WTC11 (cell line): Measurements from ENCODE around the gene PPP1R16B. TPM values are rescaled to one million over a fixed set of nuclear protein-coding genes. Genes with fewer than 3 reads are reported as not detected.

Source experiments
- ATAC-seq: fragments of 200-7000 bp; cut with Tn5 transposase; 2 replicates; pipeline ENCODE4 v1.10.0; 2021; ENCODE audit warnings: mild to moderate bottlenecking, moderate library complexity
- CTCF ChIA-PET: fragments of 300-600 bp; sonication (Branson Sonifier 250); formaldehyde crosslinking; loops from one replicate; lab custom pipeline; 2021; ENCODE audit warnings: antibody characterized with exemption; lab: Charles Lee
- POLR2A ChIA-PET: fragments of 350-600 bp; sonication (Branson Sonifier 250); formaldehyde crosslinking; loops from one replicate; lab custom pipeline; 2021; ENCODE audit warnings: antibody characterized with exemption; lab: Charles Lee
- DNase-seq: peaks from one replicate; pipeline ENCODE4 v3.0.0; 2021; ENCODE audit warnings: low spot score
- H3K27ac Mint-ChIP-seq: 2 replicates; pipeline ENCODE4 v1.8.0; 2021; ENCODE audit warnings: mixed read lengths
- H3K27me3 Mint-ChIP-seq: 2 replicates; pipeline ENCODE4 v1.8.0; 2021; ENCODE audit warnings: low read depth, mild to moderate bottlenecking, moderate library complexity, mixed read lengths
- H3K36me3 Mint-ChIP-seq: 2 replicates; pipeline ENCODE4 v1.8.0; 2021; ENCODE audit warnings: mixed read lengths
- H3K4me1 Mint-ChIP-seq: 2 replicates; pipeline ENCODE4 v1.8.0; 2022; ENCODE audit warnings: mixed read lengths
- H3K4me3 Mint-ChIP-seq: 2 replicates; pipeline ENCODE4 v1.8.0; 2021; ENCODE audit warnings: mild to moderate bottlenecking, moderate library complexity, mixed read lengths
- H3K9me3 Mint-ChIP-seq: 2 replicates; pipeline ENCODE4 v1.8.0; 2021; ENCODE audit warnings: mixed read lengths
- CREB1 ChIP-seq: sonication (generic); formaldehyde crosslinking; IDR thresholded peaks from 2 replicates; pipeline ENCODE4 v1.8.0; 2023; ENCODE audit warnings: mild to moderate bottlenecking, missing genetic modification reagents
- ESRRA ChIP-seq: sonication (generic); formaldehyde crosslinking; IDR thresholded peaks from 2 replicates; pipeline ENCODE4 v1.8.1; 2022; ENCODE audit warnings: mild to moderate bottlenecking, missing genetic modification reagents, borderline replicate concordance
- FOXP1 ChIP-seq: sonication (generic); formaldehyde crosslinking; IDR thresholded peaks from 2 replicates; pipeline ENCODE4 v1.8.0; 2022; ENCODE audit warnings: missing genetic modification reagents, mild to moderate bottlenecking, moderate library complexity, borderline replicate concordance
- HMGA2 ChIP-seq: fragments of 250-450 bp; sonication (Bioruptor Pico); IDR thresholded peaks from 2 replicates; pipeline ENCODE4 v1.4.0; 2021; ENCODE audit warnings: mild to moderate bottlenecking, moderate library complexity
- JAZF1 ChIP-seq: fragments of 250-450 bp; sonication (Bioruptor Pico); IDR thresholded peaks from 2 replicates; pipeline ENCODE4 v1.9.0; 2021; ENCODE audit warnings: moderate library complexity, mild to moderate bottlenecking, inconsistent platforms
- OVOL2 ChIP-seq: fragments of 250-450 bp; sonication (Bioruptor Pico); IDR thresholded peaks from 2 replicates; pipeline ENCODE4 v1.9.0; 2021; ENCODE audit warnings: mild to moderate bottlenecking, borderline replicate concordance
- PRRX2 ChIP-seq: fragments of 250-450 bp; sonication (Bioruptor Pico); IDR thresholded peaks from 2 replicates; pipeline ENCODE4 v1.8.0; 2021; ENCODE audit warnings: mild to moderate bottlenecking
- SMAD3 ChIP-seq: sonication (generic); formaldehyde crosslinking; IDR thresholded peaks from 2 replicates; pipeline ENCODE4 v1.8.0; 2022; ENCODE audit warnings: missing genetic modification reagents, mild to moderate bottlenecking, borderline replicate concordance
- SP1 ChIP-seq: sonication (generic); formaldehyde crosslinking; conservative IDR thresholded peaks from 2 replicates; pipeline ENCODE4 v1.8.1; 2022; ENCODE audit warnings: missing genetic modification reagents
- ZNF138 ChIP-seq: sonication (generic); formaldehyde crosslinking; conservative IDR thresholded peaks from 2 replicates; pipeline ENCODE4 v1.8.1; 2022; ENCODE audit warnings: mild to moderate bottlenecking, moderate library complexity, missing genetic modification reagents
- ZNF263 ChIP-seq: sonication (generic); formaldehyde crosslinking; IDR thresholded peaks from 2 replicates; pipeline ENCODE4 v1.8.1; 2022; ENCODE audit warnings: low read depth, mild to moderate bottlenecking, moderate library complexity, missing genetic modification reagents
- ZNF396 ChIP-seq: fragments of 250-450 bp; sonication (Bioruptor Pico); IDR thresholded peaks from 2 replicates; pipeline ENCODE4 v1.8.0; 2021; ENCODE audit warnings: mild to moderate bottlenecking, moderate library complexity, borderline replicate concordance
- ZNF416 ChIP-seq: fragments of 250-450 bp; sonication (Bioruptor Pico); IDR thresholded peaks from 2 replicates; pipeline ENCODE4 v1.9.0; 2021; ENCODE audit warnings: mild to moderate bottlenecking, inconsistent platforms
- total RNA-seq: library from RNA; stranded (reverse); gene quantifications from 3 replicates; pipeline ENCODE4 v1.2.3, GENCODE V29; 2021
- TF ChIP-seq, protein P1 (sequence below): sonication (generic); formaldehyde crosslinking; IDR thresholded peaks from 2 replicates; pipeline ENCODE4 v1.8.1; 2022; ENCODE audit warnings: mild to moderate bottlenecking, missing genetic modification reagents, moderate library complexity, borderline replicate concordance
- TF ChIP-seq, protein P2 (sequence below): sonication (generic); formaldehyde crosslinking; IDR thresholded peaks from 2 replicates; pipeline ENCODE4 v1.8.1; 2023; ENCODE audit warnings: mild to moderate bottlenecking, moderate library complexity, missing genetic modification reagents
- TF ChIP-seq, protein P3 (sequence below): fragments of 250-450 bp; sonication (Bioruptor Pico); conservative IDR thresholded peaks from 2 replicates; pipeline ENCODE4 v1.9.0; 2021; ENCODE audit warnings: mild to moderate bottlenecking
- TF ChIP-seq, protein P4 (sequence below): sonication (generic); formaldehyde crosslinking; IDR thresholded peaks from 2 replicates; pipeline ENCODE4 v1.8.0; 2022; ENCODE audit warnings: missing genetic modification reagents
- TF ChIP-seq, protein P5 (sequence below): fragments of 250-450 bp; sonication (Bioruptor Pico); IDR thresholded peaks from 2 replicates; pipeline ENCODE4 v1.8.0; 2021; ENCODE audit warnings: mild to moderate bottlenecking
- TF ChIP-seq, protein P6 (sequence below): fragments of 200-600 bp; IDR thresholded peaks from 2 replicates; pipeline ENCODE4 v1.8.0; 2022; ENCODE audit warnings: antibody characterized with exemption
- TF ChIP-seq, protein P7 (sequence below): sonication (generic); formaldehyde crosslinking; IDR thresholded peaks from 2 replicates; pipeline ENCODE4 v1.8.1; 2023; ENCODE audit warnings: mild to moderate bottlenecking, missing genetic modification reagents
- TF ChIP-seq, protein P8 (sequence below): sonication (generic); formaldehyde crosslinking; IDR thresholded peaks from 2 replicates; pipeline ENCODE4 v1.8.1; 2023; ENCODE audit warnings: mild to moderate bottlenecking, missing genetic modification reagents, moderate library complexity

Gene PPP1R16B
- total RNA-seq, 1 experiment from 2014 or later = 12.0 TPM

DNA sequence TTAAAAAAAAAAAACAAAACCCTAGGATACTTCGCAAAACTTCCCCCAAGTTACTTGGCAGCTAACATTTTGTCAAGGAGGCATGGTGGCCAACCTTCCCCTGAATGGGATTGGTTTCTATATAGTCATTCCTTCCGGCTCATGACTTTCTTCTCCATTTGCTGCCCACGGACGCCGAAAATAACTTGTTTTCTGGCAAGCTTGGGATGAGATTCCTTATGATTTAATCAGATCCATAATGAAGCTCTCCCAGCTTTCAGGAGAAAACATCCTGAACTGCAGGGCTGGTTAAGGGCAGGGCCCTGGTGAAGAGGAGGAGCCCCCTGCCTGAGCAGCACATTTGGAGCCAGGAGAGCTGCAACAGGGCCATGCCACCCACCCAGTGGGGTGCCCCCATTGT, 49.9 kb downstream of the PPP1R16B start:
- H3K27ac Mint-ChIP-seq = no peak overlapping the region
- ATAC-seq (no peak), DNase-seq (no peak)
- TF ChIP-seq ZNF263 (CRISPR knock-in tag) (no peak), PRRX2 (CRISPR knock-in tag) (no peak), ZNF396 (no peak), HMGA2 (CRISPR knock-in tag) (no peak), ESRRA (no peak), ZNF416 (CRISPR knock-in tag) (no peak), SMAD3 (CRISPR knock-in tag) (no peak), ZNF138 (no peak), SP1 (CRISPR knock-in tag) (no peak)
- TF ChIP-seq, protein P1, sequence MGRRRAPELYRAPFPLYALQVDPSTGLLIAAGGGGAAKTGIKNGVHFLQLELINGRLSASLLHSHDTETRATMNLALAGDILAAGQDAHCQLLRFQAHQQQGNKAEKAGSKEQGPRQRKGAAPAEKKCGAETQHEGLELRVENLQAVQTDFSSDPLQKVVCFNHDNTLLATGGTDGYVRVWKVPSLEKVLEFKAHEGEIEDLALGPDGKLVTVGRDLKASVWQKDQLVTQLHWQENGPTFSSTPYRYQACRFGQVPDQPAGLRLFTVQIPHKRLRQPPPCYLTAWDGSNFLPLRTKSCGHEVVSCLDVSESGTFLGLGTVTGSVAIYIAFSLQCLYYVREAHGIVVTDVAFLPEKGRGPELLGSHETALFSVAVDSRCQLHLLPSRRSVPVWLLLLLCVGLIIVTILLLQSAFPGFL (CRISPR knock-in tag) = no peak
- TF ChIP-seq, protein P2, sequence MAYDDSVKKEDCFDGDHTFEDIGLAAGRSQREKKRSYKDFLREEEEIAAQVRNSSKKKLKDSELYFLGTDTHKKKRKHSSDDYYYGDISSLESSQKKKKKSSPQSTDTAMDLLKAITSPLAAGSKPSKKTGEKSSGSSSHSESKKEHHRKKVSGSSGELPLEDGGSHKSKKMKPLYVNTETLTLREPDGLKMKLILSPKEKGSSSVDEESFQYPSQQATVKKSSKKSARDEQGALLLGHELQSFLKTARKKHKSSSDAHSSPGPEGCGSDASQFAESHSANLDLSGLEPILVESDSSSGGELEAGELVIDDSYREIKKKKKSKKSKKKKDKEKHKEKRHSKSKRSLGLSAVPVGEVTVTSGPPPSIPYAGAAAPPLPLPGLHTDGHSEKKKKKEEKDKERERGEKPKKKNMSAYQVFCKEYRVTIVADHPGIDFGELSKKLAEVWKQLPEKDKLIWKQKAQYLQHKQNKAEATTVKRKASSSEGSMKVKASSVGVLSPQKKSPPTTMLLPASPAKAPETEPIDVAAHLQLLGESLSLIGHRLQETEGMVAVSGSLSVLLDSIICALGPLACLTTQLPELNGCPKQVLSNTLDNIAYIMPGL (CRISPR knock-in tag) = no peak
- TF ChIP-seq, protein P3, sequence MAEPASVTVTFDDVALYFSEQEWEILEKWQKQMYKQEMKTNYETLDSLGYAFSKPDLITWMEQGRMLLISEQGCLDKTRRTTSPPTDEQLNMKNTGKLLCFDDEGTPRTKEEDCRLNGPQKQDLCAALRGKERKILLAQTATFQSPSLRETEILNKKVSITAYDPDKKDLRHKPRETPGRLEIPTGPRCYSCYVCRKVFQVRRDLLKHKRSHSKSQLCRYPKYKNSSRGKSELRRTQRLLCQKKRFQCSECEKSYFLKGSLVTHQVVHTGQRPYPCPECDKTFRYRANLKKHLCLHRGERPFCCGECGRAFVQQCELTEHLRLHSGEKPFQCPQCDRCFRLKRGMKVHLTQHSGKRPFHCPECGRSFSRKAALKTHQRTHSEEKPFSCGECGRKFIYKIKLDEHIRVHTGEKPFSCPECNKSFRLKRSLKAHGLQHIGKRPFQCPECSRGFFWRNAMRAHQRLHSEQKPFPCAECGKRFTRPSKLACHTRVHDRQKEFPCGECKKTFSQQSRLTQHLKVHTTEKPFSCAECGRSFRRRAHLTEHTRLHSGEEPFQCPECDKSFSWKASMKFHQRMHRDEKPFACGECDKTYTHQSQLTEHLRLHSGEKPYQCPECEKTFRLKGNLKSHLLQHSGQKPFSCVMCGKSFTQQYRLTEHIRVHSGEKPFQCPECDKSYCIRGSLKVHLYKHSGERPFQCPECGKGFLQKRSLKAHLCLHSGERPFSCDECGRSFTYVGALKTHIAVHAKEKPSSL (CRISPR knock-in tag) = no peak
- TF ChIP-seq, protein P4, sequence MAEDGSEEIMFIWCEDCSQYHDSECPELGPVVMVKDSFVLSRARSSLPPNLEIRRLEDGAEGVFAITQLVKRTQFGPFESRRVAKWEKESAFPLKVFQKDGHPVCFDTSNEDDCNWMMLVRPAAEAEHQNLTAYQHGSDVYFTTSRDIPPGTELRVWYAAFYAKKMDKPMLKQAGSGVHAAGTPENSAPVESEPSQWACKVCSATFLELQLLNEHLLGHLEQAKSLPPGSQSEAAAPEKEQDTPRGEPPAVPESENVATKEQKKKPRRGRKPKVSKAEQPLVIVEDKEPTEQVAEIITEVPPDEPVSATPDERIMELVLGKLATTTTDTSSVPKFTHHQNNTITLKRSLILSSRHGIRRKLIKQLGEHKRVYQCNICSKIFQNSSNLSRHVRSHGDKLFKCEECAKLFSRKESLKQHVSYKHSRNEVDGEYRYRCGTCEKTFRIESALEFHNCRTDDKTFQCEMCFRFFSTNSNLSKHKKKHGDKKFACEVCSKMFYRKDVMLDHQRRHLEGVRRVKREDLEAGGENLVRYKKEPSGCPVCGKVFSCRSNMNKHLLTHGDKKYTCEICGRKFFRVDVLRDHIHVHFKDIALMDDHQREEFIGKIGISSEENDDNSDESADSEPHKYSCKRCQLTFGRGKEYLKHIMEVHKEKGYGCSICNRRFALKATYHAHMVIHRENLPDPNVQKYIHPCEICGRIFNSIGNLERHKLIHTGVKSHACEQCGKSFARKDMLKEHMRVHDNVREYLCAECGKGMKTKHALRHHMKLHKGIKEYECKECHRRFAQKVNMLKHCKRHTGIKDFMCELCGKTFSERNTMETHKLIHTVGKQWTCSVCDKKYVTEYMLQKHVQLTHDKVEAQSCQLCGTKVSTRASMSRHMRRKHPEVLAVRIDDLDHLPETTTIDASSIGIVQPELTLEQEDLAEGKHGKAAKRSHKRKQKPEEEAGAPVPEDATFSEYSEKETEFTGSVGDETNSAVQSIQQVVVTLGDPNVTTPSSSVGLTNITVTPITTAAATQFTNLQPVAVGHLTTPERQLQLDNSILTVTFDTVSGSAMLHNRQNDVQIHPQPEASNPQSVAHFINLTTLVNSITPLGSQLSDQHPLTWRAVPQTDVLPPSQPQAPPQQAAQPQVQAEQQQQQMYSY (CRISPR knock-in tag) = no peak
- CTCF ChIA-PET = interaction anchor here (1.2 to 1.4 kb wide), 2 partner anchors 48 to 51 kb away, joined by 3 to 5 read pairs; partner anchors contain the start of gene PPP1R16B
- no peaks in the 10 kb centered on the region; the same call in 1 of the 2 replicates for H3K27me3 Mint-ChIP-seq
- peaks cover 12% of the 10 kb centered on the region for H3K4me1 Mint-ChIP-seq
- H3K36me3 Mint-ChIP-seq = no peaks in the 10 kb centered on the region
- no peak overlapping the region for H3K4me3 Mint-ChIP-seq
- peaks cover 4% of the 10 kb centered on the region; the same call in 1 of the 2 replicates for H3K9me3 Mint-ChIP-seq
- POLR2A ChIA-PET = no interaction called here

DNA sequence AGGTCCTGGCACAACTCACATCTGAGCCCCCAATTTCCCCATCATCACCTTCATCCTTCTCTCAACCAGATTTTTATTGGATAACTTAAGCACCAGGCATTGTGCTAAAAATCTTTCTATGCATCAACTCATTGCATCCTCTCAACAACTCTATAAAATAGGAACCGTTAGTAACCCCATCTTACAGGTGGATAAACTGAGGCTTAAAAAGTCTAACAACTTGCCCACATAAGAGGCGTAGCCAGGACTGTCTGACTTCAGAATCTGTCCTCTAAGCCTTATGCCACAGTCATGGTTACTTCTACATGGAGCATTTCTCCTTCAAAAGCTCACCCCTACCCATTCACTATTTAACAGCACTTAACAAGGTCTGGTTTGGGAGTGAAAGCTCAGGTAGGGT, 51.1 kb downstream of the PPP1R16B start:
- Mint-ChIP-seq H3K9me3 (peaks cover 4% of the 10 kb centered on the region; the same call in 1 of the 2 replicates), H3K4me1 (peaks cover 20% of the 10 kb centered on the region), H3K27me3 (no peaks in the 10 kb centered on the region; the same call in 1 of the 2 replicates), H3K27ac (no peak overlapping the region), H3K4me3 (no peak overlapping the region), H3K36me3 (no peaks in the 10 kb centered on the region)
- DNase-seq (no peak), ATAC-seq (no peak)
- ChIA-PET CTCF (interaction anchor here (1.4 kb wide), 1 partner anchor 49 kb away, joined by 5 read pairs; no protein-coding TSS in a partner anchor), POLR2A (no interaction called here)
- TF ChIP-seq, protein P5, sequence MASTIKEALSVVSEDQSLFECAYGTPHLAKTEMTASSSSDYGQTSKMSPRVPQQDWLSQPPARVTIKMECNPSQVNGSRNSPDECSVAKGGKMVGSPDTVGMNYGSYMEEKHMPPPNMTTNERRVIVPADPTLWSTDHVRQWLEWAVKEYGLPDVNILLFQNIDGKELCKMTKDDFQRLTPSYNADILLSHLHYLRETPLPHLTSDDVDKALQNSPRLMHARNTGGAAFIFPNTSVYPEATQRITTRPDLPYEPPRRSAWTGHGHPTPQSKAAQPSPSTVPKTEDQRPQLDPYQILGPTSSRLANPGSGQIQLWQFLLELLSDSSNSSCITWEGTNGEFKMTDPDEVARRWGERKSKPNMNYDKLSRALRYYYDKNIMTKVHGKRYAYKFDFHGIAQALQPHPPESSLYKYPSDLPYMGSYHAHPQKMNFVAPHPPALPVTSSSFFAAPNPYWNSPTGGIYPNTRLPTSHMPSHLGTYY (CRISPR knock-in tag) = no peak
- TF ChIP-seq OVOL2 (CRISPR knock-in tag) = no peak
- TF ChIP-seq JAZF1 (CRISPR knock-in tag) = no peak
- TF ChIP-seq, protein P6, sequence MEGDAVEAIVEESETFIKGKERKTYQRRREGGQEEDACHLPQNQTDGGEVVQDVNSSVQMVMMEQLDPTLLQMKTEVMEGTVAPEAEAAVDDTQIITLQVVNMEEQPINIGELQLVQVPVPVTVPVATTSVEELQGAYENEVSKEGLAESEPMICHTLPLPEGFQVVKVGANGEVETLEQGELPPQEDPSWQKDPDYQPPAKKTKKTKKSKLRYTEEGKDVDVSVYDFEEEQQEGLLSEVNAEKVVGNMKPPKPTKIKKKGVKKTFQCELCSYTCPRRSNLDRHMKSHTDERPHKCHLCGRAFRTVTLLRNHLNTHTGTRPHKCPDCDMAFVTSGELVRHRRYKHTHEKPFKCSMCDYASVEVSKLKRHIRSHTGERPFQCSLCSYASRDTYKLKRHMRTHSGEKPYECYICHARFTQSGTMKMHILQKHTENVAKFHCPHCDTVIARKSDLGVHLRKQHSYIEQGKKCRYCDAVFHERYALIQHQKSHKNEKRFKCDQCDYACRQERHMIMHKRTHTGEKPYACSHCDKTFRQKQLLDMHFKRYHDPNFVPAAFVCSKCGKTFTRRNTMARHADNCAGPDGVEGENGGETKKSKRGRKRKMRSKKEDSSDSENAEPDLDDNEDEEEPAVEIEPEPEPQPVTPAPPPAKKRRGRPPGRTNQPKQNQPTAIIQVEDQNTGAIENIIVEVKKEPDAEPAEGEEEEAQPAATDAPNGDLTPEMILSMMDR = no peak
- no peak for TF ChIP-seq FOXP1 (CRISPR knock-in tag)
- no peak for TF ChIP-seq CREB1 (CRISPR knock-in tag)
- TF ChIP-seq, protein P7, sequence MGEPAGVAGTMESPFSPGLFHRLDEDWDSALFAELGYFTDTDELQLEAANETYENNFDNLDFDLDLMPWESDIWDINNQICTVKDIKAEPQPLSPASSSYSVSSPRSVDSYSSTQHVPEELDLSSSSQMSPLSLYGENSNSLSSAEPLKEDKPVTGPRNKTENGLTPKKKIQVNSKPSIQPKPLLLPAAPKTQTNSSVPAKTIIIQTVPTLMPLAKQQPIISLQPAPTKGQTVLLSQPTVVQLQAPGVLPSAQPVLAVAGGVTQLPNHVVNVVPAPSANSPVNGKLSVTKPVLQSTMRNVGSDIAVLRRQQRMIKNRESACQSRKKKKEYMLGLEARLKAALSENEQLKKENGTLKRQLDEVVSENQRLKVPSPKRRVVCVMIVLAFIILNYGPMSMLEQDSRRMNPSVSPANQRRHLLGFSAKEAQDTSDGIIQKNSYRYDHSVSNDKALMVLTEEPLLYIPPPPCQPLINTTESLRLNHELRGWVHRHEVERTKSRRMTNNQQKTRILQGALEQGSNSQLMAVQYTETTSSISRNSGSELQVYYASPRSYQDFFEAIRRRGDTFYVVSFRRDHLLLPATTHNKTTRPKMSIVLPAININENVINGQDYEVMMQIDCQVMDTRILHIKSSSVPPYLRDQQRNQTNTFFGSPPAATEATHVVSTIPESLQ = no peak
- TF ChIP-seq, protein P8, sequence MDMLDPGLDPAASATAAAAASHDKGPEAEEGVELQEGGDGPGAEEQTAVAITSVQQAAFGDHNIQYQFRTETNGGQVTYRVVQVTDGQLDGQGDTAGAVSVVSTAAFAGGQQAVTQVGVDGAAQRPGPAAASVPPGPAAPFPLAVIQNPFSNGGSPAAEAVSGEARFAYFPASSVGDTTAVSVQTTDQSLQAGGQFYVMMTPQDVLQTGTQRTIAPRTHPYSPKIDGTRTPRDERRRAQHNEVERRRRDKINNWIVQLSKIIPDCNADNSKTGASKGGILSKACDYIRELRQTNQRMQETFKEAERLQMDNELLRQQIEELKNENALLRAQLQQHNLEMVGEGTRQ = no peak
